HCT116 (cell line): ENCODE data around the gene POLDIP2.

ENCODE experiments used
- EZH2phosphoT487 ChIP-seq: fragments of 200-600 bp; IDR thresholded peaks from 2 replicates; pipeline ENCODE4 v1.6.1; 2018; ENCODE audit warnings: antibody characterized with exemption, borderline replicate concordance
- POLR2A ChIP-seq: IDR thresholded peaks from 2 replicates; pipeline ENCODE4 v1.7.0; 2011; ENCODE audit warnings: borderline replicate concordance; ENCODE audit not compliant: insufficient read depth, insufficient read length; ENCODE audit errors: extremely low read depth
- TF ChIP-seq, protein P1 (sequence below), 3 experiments: fragments of 200-600 bp in 1 of 3; sonication (generic) in 1 of 3; IDR thresholded peaks in 2 of 3; conservative IDR thresholded peaks in 1 of 3; 2 replicates each; pipeline ENCODE4 v1.5.1; 2012 to 2017; ENCODE audit warnings: low read depth in 2 of 3, low read length in 2 of 3, antibody characterized with exemption in 1 of 3, borderline replicate concordance in 1 of 3, control low read depth in 1 of 3, mild to moderate bottlenecking in 1 of 3, mixed read lengths in 1 of 3, mixed run types in 1 of 3, moderate library complexity in 1 of 3; ENCODE audit not compliant: insufficient read depth in 1 of 3
- TF ChIP-seq, protein P2 (sequence below): IDR thresholded peaks from 2 replicates; pipeline ENCODE4 v1.6.1; 2012

DNA sequence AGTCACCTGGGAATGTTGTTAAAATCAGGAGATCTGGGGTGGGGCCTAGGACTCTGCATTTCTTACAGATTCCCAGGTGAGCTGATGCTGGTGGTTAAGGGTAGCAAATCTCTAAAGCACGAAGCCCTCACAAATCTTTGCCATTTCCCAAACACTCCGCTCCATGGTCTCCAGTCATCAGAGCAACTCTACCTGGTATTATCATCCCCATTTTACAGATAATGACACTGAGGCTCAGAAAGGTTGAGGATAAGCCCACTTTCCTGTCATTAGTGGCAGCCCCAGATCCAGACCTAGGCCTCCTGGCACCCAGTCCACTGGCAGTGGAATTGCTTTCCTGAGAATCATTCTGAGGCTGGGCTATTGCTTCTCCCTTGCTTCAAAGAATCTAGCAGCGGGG lies 39.9 kb upstream of the POLDIP2 start:
- TF ChIP-seq POLR2A (no peak), EZH2phosphoT487 (no peak)
- TF ChIP-seq, protein P1, sequence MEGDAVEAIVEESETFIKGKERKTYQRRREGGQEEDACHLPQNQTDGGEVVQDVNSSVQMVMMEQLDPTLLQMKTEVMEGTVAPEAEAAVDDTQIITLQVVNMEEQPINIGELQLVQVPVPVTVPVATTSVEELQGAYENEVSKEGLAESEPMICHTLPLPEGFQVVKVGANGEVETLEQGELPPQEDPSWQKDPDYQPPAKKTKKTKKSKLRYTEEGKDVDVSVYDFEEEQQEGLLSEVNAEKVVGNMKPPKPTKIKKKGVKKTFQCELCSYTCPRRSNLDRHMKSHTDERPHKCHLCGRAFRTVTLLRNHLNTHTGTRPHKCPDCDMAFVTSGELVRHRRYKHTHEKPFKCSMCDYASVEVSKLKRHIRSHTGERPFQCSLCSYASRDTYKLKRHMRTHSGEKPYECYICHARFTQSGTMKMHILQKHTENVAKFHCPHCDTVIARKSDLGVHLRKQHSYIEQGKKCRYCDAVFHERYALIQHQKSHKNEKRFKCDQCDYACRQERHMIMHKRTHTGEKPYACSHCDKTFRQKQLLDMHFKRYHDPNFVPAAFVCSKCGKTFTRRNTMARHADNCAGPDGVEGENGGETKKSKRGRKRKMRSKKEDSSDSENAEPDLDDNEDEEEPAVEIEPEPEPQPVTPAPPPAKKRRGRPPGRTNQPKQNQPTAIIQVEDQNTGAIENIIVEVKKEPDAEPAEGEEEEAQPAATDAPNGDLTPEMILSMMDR (IDR thresholded peaks at IDR 0.05 in 2 of 3, conservative IDR thresholded peaks at IDR 0.05 in 1 of 3; ENCODE audit: borderline replicate concordance in 1 of 3, insufficient read depth in 1 of 3, low read depth in 2 of 3, low read length in 2 of 3) = no peak
- TF ChIP-seq, protein P2, sequence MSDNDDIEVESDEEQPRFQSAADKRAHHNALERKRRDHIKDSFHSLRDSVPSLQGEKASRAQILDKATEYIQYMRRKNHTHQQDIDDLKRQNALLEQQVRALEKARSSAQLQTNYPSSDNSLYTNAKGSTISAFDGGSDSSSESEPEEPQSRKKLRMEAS = no peak
